MCF 10A (cell line): Measurements from ENCODE around the gene SLC35G2. TPM values are rescaled to one million over a fixed set of nuclear protein-coding genes. Genes with fewer than 3 reads are reported as not detected.

Source experiments
- BruUV-seq: library from RNA; stranded (reverse); fragments of 400-500 nt; replicated peaks from 2 replicates; lab custom pipeline; 2021; lab: Mats Ljungman, UMichigan
- CTCF ChIA-PET: fragments of 300-600 bp; sonication (Branson Sonifier 250); formaldehyde crosslinking; extraction: SDS; loops from one replicate; lab custom pipeline; 2021; ENCODE audit warnings: antibody characterized with exemption, inconsistent platforms; lab: Yijun Ruan, JAX
- POLR2A ChIA-PET: fragments of 300-600, 350-650 bp; sonication (Branson Sonifier 250); formaldehyde crosslinking; extraction: SDS; loops from one replicate; lab custom pipeline; 2020; ENCODE audit warnings: antibody characterized with exemption, inconsistent platforms; lab: Yijun Ruan, JAX
- DNase-seq: peaks from one replicate; pipeline ENCODE4 v3.0.0-alpha.2; 2018; ENCODE audit not compliant: unreplicated experiment
- H3K27ac Mint-ChIP-seq: one replicate; pipeline ENCODE4 v1.8.0; 2022; ENCODE audit warnings: mild to moderate bottlenecking, low read depth, mixed read lengths; ENCODE audit not compliant: unreplicated experiment
- H3K27me3 Mint-ChIP-seq: one replicate; pipeline ENCODE4 v1.8.0; 2022; ENCODE audit warnings: mixed read lengths; ENCODE audit not compliant: insufficient read depth, unreplicated experiment
- H3K36me3 Mint-ChIP-seq: one replicate; pipeline ENCODE4 v1.8.0; 2022; ENCODE audit warnings: mild to moderate bottlenecking, moderate library complexity, mixed read lengths; ENCODE audit not compliant: insufficient read depth, unreplicated experiment
- H3K4me1 Mint-ChIP-seq: one replicate; pipeline ENCODE4 v1.8.0; 2022; ENCODE audit warnings: mixed read lengths; ENCODE audit not compliant: insufficient read depth, unreplicated experiment
- H3K4me3 Mint-ChIP-seq: one replicate; pipeline ENCODE4 v1.8.0; 2022; ENCODE audit warnings: mild to moderate bottlenecking, moderate library complexity, mixed read lengths; ENCODE audit not compliant: unreplicated experiment
- H3K9me3 Mint-ChIP-seq: one replicate; pipeline ENCODE4 v1.8.0; 2022; ENCODE audit warnings: mixed read lengths; ENCODE audit not compliant: unreplicated experiment
- CTCF ChIP-seq: fragments of 200-600 bp; IDR thresholded peaks from one replicate; pipeline ENCODE4 v1.8.0; 2022; ENCODE audit warnings: antibody characterized with exemption, mild to moderate bottlenecking; ENCODE audit not compliant: unreplicated experiment
- intact Hi-C: fragments of 100-400 bp; cut with micrococcal nuclease; formaldehyde crosslinking; loops from 2 replicates; pipeline ENCODE4 v1.14.1; 2022
- total RNA-seq: library from RNA; stranded (reverse); gene quantifications from 2 replicates; pipeline ENCODE4 v1.2.3, GENCODE V29; 2022

The SLC35G2 gene
- total RNA-seq, 1 experiment from 2014 or later, result 7.6 TPM

DNA sequence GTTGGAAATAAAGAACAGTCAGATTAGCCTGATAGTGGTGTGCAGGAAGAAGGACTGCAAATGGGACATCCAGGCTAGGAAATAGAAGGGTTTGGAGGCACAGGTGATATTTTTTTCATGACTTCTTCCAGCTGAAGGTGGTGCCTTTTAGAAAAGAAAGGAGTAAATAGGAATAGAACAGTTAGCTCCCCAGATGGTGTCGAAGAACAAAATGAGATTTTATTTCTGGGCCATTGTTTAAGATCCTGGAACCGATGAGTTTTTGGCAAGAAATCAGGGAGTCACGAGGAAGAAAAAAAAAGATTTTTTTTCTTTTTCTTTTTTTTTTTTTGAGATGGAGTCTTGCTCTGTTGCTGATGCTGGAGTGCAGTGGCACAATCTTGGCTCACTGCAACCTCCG lies 33.3 kb downstream of the SLC35G2 start:
- Mint-ChIP-seq H3K27me3 (no peaks in the 10 kb centered on the region), H3K4me3 (no peak overlapping the region)
- POLR2A ChIA-PET, result interaction anchor here (0.6 to 1.1 kb wide), 2 partner anchors 8 to 99 kb away, joined by 3 to 6 read pairs; partner anchors contain the start of gene STAG1

GRCh38 chr3:136856665-136857064 lies 37.7 kb downstream of the SLC35G2 start:
- no TSS peak for BruUV-seq
- H3K4me3 Mint-ChIP-seq, result no peak overlapping the region
- H3K27me3 Mint-ChIP-seq, result no peaks in the 10 kb centered on the region
- H3K9me3 Mint-ChIP-seq, result no peaks in the 10 kb centered on the region
- H3K4me1 Mint-ChIP-seq, result peaks cover 24% of the 10 kb centered on the region
- ChIA-PET POLR2A (no interaction called here), CTCF (interaction anchor here (0.5 kb wide), 1 partner anchor 179 kb away, joined by 4 read pairs; no protein-coding TSS in a partner anchor)
- peaks cover 14% of the 10 kb centered on the region for H3K36me3 Mint-ChIP-seq
- no peak for DNase-seq
- peak overlapping the region; percentile 67 for H3K27ac Mint-ChIP-seq
- no peak for TF ChIP-seq CTCF
- intact Hi-C loops, result no loop called here

More for the DNA sequence above, 33.3 kb downstream of the SLC35G2 start:
- DNase-seq, result no peak
- TF ChIP-seq CTCF, result no peak
- Mint-ChIP-seq H3K4me1 (peaks cover 17% of the 10 kb centered on the region), H3K36me3 (peaks cover 14% of the 10 kb centered on the region), H3K9me3 (no peaks in the 10 kb centered on the region), H3K27ac (no peak overlapping the region)
- CTCF ChIA-PET, result interaction anchor here (1.3 kb wide), 1 partner anchor 100 kb away, joined by 5 read pairs; the partner anchor contains the start of gene STAG1
- BruUV-seq, result no TSS peak
- intact Hi-C loops, result no loop called here

DNA sequence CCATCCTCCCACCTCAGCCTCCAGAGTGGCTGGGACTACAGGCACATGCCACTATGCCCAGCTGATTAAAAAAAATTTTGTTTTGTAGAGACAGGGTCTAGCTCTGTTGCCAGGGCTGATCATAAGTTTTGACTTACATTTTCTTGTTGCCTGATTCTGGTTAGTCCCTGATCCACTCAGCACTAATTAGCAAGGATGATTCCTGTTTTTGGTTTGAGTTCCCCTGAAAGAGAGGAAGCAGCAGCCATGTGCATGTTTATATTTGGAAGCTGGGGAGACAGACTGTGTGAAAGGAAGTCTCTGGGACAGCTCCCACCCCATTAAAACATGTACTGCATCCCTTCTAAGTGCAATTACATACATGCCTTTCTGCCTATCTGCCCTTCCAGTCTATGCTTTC lies 39.5 kb downstream of the SLC35G2 start:
- Mint-ChIP-seq H3K4me3 (no peak overlapping the region), H3K36me3 (peaks cover 17% of the 10 kb centered on the region), H3K9me3 (no peaks in the 10 kb centered on the region), H3K27me3 (no peaks in the 10 kb centered on the region), H3K27ac (no peak overlapping the region), H3K4me1 (peaks cover 19% of the 10 kb centered on the region)
- POLR2A ChIA-PET, result interaction anchor here (0.6 to 1.6 kb wide), 3 partner anchors 12 to 386 kb away, joined by 3 read pairs; no protein-coding TSS in a partner anchor
- no peak for DNase-seq
- CTCF ChIA-PET, result interaction anchor here (0.6 to 1.3 kb wide), 3 partner anchors 80 to 106 kb away, joined by 3 to 5 read pairs (median 4); partner anchors contain the start of gene STAG1
- BruUV-seq, result no TSS peak
- no peak for TF ChIP-seq CTCF
- intact Hi-C loops, result no loop called here

DNA sequence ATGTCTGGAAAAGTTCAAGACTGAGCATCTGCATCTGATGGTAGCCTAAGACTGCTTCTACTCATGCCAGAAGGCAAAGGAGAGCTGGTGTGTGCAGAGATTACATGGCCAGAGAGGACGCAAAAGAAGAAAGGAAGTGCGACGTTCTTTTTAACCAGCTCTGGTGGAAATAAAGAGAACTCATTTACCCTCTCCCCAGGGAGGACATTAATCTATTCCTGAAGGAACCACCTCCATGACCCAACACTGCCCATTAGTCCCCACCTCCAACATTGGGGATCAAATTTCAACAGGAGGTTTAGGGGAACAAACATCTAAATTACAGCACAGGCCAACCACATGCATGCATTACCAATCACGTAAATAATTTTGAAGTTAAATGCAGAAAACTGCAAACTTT lies 41.6 kb downstream of the SLC35G2 start:
- DNase-seq, result peak; percentile 31
- BruUV-seq, result no TSS peak
- ChIA-PET CTCF (interaction anchor here (0.9 to 2.0 kb wide), 4 partner anchors 35 to 675 kb away, joined by 3 to 9 read pairs (median 5); partner anchors contain the start of gene STAG1), POLR2A (interaction anchor here (0.6 to 6.1 kb wide), 9 partner anchors 19 to 669 kb away, joined by 3 to 159 read pairs (median 6); partner anchors contain the start of genes IL20RB and STAG1)
- Mint-ChIP-seq H3K27me3 (no peaks in the 10 kb centered on the region), H3K4me1 (peaks cover 19% of the 10 kb centered on the region), H3K36me3 (peaks cover 20% of the 10 kb centered on the region), H3K9me3 (no peaks in the 10 kb centered on the region), H3K4me3 (peak overlapping the region; percentile 87), H3K27ac (peak overlapping the region; percentile 88)
- intact Hi-C loops, result loop anchor here (5.0 kb wide), 1 partner anchor 97 kb away; the partner anchor contains the start of gene IL20RB
- TF ChIP-seq CTCF, result no peak
